Raji (cell line): ENCODE results near the gene FEZF1.

Source experiments
- POLR2A ChIP-seq: IDR thresholded peaks from 2 replicates; pipeline ENCODE4 v1.6.1; 2011; ENCODE audit warnings: low read depth, low read length, control low read depth; ENCODE audit not compliant: insufficient read depth

The FEZF1 gene

DNA sequence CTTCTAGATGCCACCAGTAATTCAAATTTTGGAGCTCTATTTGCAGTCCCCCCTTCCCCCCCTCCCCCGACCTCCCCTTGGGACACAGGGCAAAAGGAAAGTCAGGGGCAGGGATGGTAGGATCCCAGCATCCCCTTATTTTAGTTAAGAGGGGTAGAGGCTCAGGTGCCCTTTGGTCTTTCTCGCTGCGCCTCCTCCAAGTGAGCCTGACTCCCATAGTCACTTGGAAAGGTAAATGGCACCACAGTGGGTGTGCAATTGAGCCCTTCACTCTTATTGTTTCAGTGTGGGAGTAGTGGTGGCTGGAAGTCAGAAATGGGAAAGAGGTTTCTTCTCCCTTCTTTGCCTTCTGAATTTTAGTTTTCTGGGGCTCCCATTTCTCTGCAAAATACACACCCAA lies 8.2 kb upstream of the FEZF1 start:
- no peak for TF ChIP-seq POLR2A

DNA sequence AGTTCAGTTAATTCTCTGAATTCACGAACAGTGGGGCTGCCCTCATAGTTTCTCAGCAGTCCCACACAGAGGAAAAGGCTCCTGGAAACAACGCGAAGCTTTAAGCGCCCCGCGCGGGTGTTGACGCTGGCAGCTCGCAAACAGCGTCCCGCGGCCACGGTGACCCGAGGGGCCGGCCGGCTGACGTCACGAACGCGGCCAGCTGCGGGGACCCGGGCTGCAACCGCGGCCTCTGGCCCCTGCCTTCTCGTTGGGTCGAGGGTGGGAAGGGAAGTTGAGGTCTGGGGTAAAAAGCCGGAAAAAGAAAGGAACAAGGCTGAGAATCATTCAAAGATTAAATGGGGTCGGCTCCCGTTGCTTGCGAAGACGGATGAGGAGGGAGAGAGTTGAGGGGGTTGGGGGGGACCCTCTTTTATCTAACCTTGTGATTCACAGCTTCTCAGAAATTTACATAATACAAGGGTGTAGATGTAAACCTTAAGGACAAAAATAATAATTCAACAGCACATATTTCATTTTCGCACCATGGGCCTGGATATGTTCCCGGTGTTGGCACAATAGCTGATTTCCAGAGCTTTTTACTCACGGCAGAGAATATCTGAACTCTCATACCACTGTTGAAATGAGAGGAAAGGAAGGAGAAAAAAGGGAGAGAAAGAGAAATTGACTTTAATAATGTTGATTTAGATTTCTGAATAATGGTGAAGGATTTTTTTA lies 7.3 kb upstream of the FEZF1 start:
- TF ChIP-seq POLR2A, result no peak

GRCh38 chr7:122311050-122311700 lies 6.6 kb upstream of the FEZF1 start:
- TF ChIP-seq POLR2A, result no peak

GRCh38 chr7:122310119-122311021 lies 5.8 kb upstream of the FEZF1 start:
- TF ChIP-seq POLR2A, result no peak

DNA sequence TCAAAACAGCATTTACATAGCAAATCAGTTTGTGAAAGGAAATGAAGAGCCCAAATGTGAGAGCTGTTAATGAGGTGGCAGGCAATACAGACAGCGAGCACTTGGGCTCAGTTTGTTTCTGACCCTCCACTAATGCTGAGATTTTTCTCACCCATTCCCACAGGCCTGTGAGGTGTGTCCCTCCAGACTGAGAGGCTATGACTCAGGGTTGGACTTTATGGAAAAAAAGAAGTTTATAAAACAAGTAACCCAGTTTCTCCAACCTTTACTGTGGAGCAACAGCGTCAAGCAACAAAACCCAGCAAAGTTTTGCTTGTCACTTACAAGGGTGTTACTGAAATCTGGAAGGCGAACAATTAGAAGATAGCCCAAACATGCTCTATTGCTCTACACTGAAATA lies 4.9 kb upstream of the FEZF1 start:
- TF ChIP-seq POLR2A, result no peak

DNA sequence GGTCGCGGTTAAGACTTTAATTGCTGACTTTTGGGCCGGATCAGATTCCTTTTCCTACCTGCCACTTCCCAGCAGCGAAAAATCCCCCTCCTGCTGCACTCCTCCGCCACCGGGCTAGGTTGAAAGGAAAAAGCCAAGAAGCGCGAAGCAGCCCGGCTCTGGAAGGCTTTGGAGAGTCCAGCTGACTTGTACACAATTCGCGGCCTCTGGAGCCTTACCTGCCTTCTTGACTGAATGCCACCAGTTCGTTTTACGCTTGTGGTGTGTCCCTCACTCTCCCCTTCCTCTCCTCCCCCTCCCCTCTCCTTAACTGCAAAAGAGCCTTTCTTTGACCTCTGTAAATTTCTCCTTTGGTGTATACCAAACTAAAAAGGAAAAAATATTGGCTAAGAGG lies 2.7 kb upstream of the FEZF1 start:
- no peak for TF ChIP-seq POLR2A

DNA sequence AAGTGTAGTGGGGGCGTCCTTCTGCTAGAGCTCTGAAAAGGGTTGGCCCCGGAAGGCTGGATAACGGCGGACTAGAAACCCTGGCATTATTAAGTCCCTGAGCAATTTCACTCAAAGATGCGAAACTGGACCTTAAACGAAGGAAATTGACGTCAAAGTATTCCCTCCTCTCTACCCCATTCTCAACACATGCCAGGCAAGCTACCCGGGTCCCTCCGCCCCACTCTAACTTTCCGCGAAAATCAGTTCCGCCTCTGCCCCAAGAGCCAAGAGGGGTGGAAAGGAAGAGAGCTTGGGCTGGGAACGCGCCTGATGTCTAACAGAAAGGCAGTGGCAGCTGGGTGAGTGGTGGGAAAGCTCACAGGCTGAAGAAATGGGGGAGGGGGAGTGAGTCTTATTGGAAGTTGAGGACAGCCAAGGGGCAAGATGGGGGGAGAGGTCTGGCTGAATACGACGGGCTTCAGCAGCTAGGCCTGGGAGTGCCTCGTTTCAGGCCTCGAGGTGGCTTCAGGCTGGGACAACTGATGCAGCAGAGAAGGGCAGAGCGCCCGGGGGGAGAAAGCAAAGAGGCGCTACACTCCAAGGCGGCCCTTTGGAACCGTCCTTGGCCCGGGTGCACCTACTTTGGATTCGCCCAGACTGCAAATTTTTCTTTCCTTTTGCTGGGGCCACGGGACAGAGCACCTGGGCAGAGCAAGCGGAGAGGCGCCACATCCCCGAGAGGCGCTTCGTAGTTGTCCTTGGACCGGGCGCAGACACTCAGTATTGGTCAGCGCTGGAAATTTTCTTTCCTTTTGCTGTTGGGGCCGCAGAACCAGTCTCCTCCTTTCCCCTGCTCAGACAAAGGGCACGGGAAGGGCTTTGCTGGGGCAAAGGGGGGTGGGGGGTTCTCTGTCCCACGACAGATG lies 2.0 kb upstream of the FEZF1 start:
- TF ChIP-seq POLR2A, result no peak

DNA sequence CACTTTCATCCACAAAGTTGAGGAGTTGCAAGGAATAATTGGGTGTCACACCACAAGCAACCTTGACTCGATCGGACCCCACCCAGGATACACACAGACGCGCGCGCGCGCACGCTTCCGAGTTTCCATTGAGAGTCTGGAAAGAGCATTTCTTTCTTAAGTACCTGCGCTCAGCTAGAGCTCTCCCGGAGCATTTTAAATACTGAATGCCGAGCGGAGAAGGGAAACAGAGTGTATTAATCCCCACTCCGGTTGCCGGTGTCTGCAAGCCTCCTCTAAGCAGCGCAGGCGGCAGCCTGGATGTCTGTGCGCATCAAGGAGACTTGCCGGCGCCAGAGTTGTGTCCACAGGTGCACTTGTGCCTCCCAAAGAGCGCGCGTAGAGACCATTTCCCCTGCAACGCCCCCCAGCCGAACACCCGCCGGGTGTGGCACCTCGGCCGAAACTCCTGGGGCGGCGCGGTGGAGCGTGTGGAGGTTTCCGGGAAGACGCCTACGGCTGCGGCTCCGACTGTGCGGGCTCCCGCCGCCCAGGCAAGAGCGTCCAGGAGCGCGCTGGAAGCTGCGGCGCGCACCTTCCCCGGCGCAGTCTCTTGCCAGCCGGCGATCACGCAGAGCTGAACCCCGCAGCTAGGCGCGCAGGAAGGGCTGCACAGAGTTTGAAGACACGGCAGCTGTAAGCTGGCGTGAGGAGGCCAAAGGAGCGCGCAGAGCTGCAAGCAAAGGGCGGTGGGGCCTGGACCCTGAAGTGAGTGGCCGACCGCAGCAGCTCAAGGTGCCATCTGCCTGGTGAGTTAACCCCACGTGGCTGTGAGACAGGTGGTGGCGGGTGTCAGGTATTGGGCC lies 1.1 kb upstream of the FEZF1 start:
- TF ChIP-seq POLR2A, result no peak

GRCh38 chr7:122304996-122305421 lies 459 bp upstream of the FEZF1 start:
- TF ChIP-seq POLR2A, result no peak

GRCh38 chr7:122303531-122304318 lies 825 bp downstream of the FEZF1 start:
- no peak for TF ChIP-seq POLR2A

- no peak for TF ChIP-seq POLR2A
Measured at GRCh38 chr7:122302761-122303530, 1.6 kb downstream of the FEZF1 start.
